ENCODE data around the gene CDK11B.

Gene CDK11B

GRCh38 chr1:1670866-1671265, 12.1 kb upstream of the CDK11B start:
- Histone ChIP-seq H3K27ac (replicated peaks) (peak overlapping the region; percentile 90), H3K4me3 (replicated peaks; ENCODE audit: insufficient read depth, low read length) (no peak overlapping the region), H3K27me3 (ENCODE audit: insufficient read depth, poor library complexity, severe bottlenecking) (no peaks in the 10 kb centered on the region)
- DNase-seq (ENCODE audit: low read depth in 1 of 2, low spot score in 1 of 2) = no peak
- TF ChIP-seq REST (IDR thresholded peaks at IDR 0.05; ENCODE audit: insufficient replicate concordance, low read depth) = no peak
- no peak for TF ChIP-seq POLR2AphosphoS5 (IDR thresholded peaks at IDR 0.05; ENCODE audit: low read depth)
- TF ChIP-seq CTCF (IDR thresholded peaks at IDR 0.05; ENCODE audit: insufficient read depth, low read length) = no peak
- TF ChIP-seq SPI1 (IDR thresholded peaks at IDR 0.05; ENCODE audit: borderline replicate concordance, low read depth) = no peak
- TF ChIP-seq GABPA (IDR thresholded peaks at IDR 0.05; ENCODE audit: low read depth) = no peak

- Histone ChIP-seq H3K27ac (replicated peaks) (peak overlapping the region; percentile 90), H3K27me3 (ENCODE audit: insufficient read depth, poor library complexity, severe bottlenecking) (no peaks in the 10 kb centered on the region), H3K4me3 (replicated peaks; ENCODE audit: insufficient read depth, low read length) (no peak overlapping the region)
- TF ChIP-seq POLR2AphosphoS5 (IDR thresholded peaks at IDR 0.05; ENCODE audit: low read depth) (peak; percentile 50; the same call in 1 of the 2 replicates), GABPA (IDR thresholded peaks at IDR 0.05; ENCODE audit: low read depth) (0 out of 2 replicates have a peak, but pooled peaks have one; percentile 13), SPI1 (IDR thresholded peaks at IDR 0.05; ENCODE audit: borderline replicate concordance, low read depth) (no peak; the same call in 1 of the 2 replicates), REST (IDR thresholded peaks at IDR 0.05; ENCODE audit: insufficient replicate concordance, low read depth) (no peak), CTCF (IDR thresholded peaks at IDR 0.05; ENCODE audit: insufficient read depth, low read length) (no peak)
- DNase-seq (ENCODE audit: low read depth in 1 of 2, low spot score in 1 of 2) = peak in 1 of 2 experiments; percentile 58
These were observed 10.9 kb upstream of the CDK11B start for GRCh38 chr1:1669468-1670440.

GRCh38 chr1:1666526-1666925, 7.7 kb upstream of the CDK11B start:
- DNase-seq (ENCODE audit: low read depth in 1 of 2, low spot score in 1 of 2) = no peak
- Histone ChIP-seq H3K27me3 (ENCODE audit: insufficient read depth, poor library complexity, severe bottlenecking) (no peaks in the 10 kb centered on the region), H3K27ac (replicated peaks) (peak overlapping the region; percentile 46), H3K4me3 (replicated peaks; ENCODE audit: insufficient read depth, low read length) (no peak overlapping the region)
- TF ChIP-seq SPI1 (IDR thresholded peaks at IDR 0.05; ENCODE audit: borderline replicate concordance, low read depth) = no peak
- no peak for TF ChIP-seq GABPA (IDR thresholded peaks at IDR 0.05; ENCODE audit: low read depth)
- TF ChIP-seq REST (IDR thresholded peaks at IDR 0.05; ENCODE audit: insufficient replicate concordance, low read depth) = no peak
- no peak for TF ChIP-seq CTCF (IDR thresholded peaks at IDR 0.05; ENCODE audit: insufficient read depth, low read length)
- no peak for TF ChIP-seq POLR2AphosphoS5 (IDR thresholded peaks at IDR 0.05; ENCODE audit: low read depth)

All from HL-60 (cell line).